Astrocyte (in vitro differentiated cells and primary cell): Measurements from ENCODE around the gene ATRNL1. TPM values are rescaled to one million over a fixed set of nuclear protein-coding genes. Genes with fewer than 3 reads are reported as not detected.
"Not testable (repeated sequence)": the region's sequence is repeated elsewhere in the genome, so short reads cannot be mapped to it uniquely, and the experiment has no call there.

Experiments used
- DNase-seq: peaks from one replicate; pipeline ENCODE4 v3.0.0-alpha.2; 2010; ENCODE audit warnings: low read depth
- FAIRE-seq: peaks from 2 replicates; lab custom pipeline; 2011; peaks lifted over from hg19 to GRCh38; lab: Jason Lieb, UNC
- H2AFZ ChIP-seq: 2 replicates; pipeline ENCODE4 v1.6.0; 2012; ENCODE audit warnings: low read depth, low read length, inconsistent platforms
- H3K27ac ChIP-seq: 2 replicates; pipeline ENCODE4 v1.5.1; 2011; ENCODE audit warnings: low read depth, low read length, inconsistent platforms
- H3K27me3 ChIP-seq: 2 replicates; pipeline ENCODE4 v1.6.0; 2011; ENCODE audit warnings: low read length, inconsistent platforms; ENCODE audit not compliant: insufficient read depth
- H3K36me3 ChIP-seq: 2 replicates; pipeline ENCODE4 v1.5.1; 2011; ENCODE audit warnings: low read length, inconsistent platforms; ENCODE audit not compliant: insufficient read depth
- H3K4me1 ChIP-seq: 2 replicates; pipeline ENCODE4 v1.5.1; 2011; ENCODE audit warnings: low read length, inconsistent platforms; ENCODE audit not compliant: insufficient read depth
- H3K4me2 ChIP-seq: 2 replicates; pipeline ENCODE4 v1.6.0; 2012; ENCODE audit warnings: low read length, inconsistent platforms
- H3K4me3 ChIP-seq: 2 replicates; pipeline ENCODE4 v1.5.1; 2011; ENCODE audit warnings: low read depth, mild to moderate bottlenecking, low read length, inconsistent platforms; ENCODE audit not compliant: insufficient read depth
- H3K79me2 ChIP-seq: 2 replicates; pipeline ENCODE4 v1.6.0; 2012; ENCODE audit warnings: mild to moderate bottlenecking, low read length, inconsistent platforms; ENCODE audit not compliant: insufficient read depth
- H3K9ac ChIP-seq: 2 replicates; pipeline ENCODE4 v1.6.0; 2012; ENCODE audit warnings: mild to moderate bottlenecking, low read length, inconsistent platforms
- H3K9me3 ChIP-seq: 2 replicates; pipeline ENCODE4 v1.5.1; 2012; ENCODE audit warnings: low read depth, mild to moderate bottlenecking, low read length, inconsistent platforms; ENCODE audit not compliant: insufficient read depth
- H4K20me1 ChIP-seq: 2 replicates; pipeline ENCODE4 v1.6.0; 2012; ENCODE audit warnings: low read length, inconsistent platforms; ENCODE audit not compliant: insufficient read depth
- H3K27ac Mint-ChIP-seq: one replicate; pipeline ENCODE4 v1.8.0; 2021; ENCODE audit warnings: mild to moderate bottlenecking, mixed read lengths; ENCODE audit not compliant: unreplicated experiment
- H3K27me3 Mint-ChIP-seq: one replicate; pipeline ENCODE4 v1.8.0; 2021; ENCODE audit warnings: low read depth, mixed read lengths; ENCODE audit not compliant: unreplicated experiment
- H3K36me3 Mint-ChIP-seq: one replicate; pipeline ENCODE4 v1.8.0; 2021; ENCODE audit warnings: low read depth, mixed read lengths; ENCODE audit not compliant: unreplicated experiment
- H3K4me1 Mint-ChIP-seq: one replicate; pipeline ENCODE4 v1.8.0; 2021; ENCODE audit warnings: low read depth, mixed read lengths; ENCODE audit not compliant: unreplicated experiment
- H3K4me3 Mint-ChIP-seq: one replicate; pipeline ENCODE4 v1.8.0; 2021; ENCODE audit warnings: mild to moderate bottlenecking, moderate library complexity, mixed read lengths; ENCODE audit not compliant: unreplicated experiment
- H3K9me3 Mint-ChIP-seq: one replicate; pipeline ENCODE4 v1.8.0; 2021; ENCODE audit warnings: mild to moderate bottlenecking, mixed read lengths; ENCODE audit not compliant: unreplicated experiment
- CTCF ChIP-seq: IDR thresholded peaks from 2 replicates; pipeline ENCODE4 v1.5.1; 2011; ENCODE audit warnings: low read depth, mild to moderate bottlenecking, inconsistent platforms, low read length, moderate library complexity; ENCODE audit not compliant: insufficient read depth
- EZH2 ChIP-seq: IDR thresholded peaks from 2 replicates; pipeline ENCODE4 v1.6.1; 2012; ENCODE audit warnings: mild to moderate bottlenecking, low read length, inconsistent platforms; ENCODE audit not compliant: insufficient read depth
- total RNA-seq: library from RNA; stranded (reverse); gene quantifications from 2 replicates; pipeline ENCODE4 v1.2.1, GENCODE V29; 2021

The ATRNL1 gene
- total RNA-seq, 1 donor from 2014 or later: 17.5 TPM

GRCh38 chr10:115355162-115355760 is 262.1 kb downstream of the ATRNL1 start:
- H3K4me1 Mint-ChIP-seq: no peaks in the 10 kb centered on the region
- Histone ChIP-seq H3K27ac (no peak overlapping the region), H3K4me2 (no peak overlapping the region), H3K9me3 (no peaks in the 10 kb centered on the region), H3K4me3 (no peak overlapping the region), H4K20me1 (no peaks in the 10 kb centered on the region), H3K4me1 (no peaks in the 10 kb centered on the region), H3K36me3 (no peaks in the 10 kb centered on the region), H3K79me2 (no peaks in the 10 kb centered on the region), H3K27me3 (no peaks in the 10 kb centered on the region), H2AFZ (no peak overlapping the region), H3K9ac (no peak overlapping the region)
- no peak overlapping the region for H3K27ac Mint-ChIP-seq
- no peak for FAIRE-seq
- DNase-seq: peak; percentile 41
- H3K36me3 Mint-ChIP-seq: no peaks in the 10 kb centered on the region
- no peak overlapping the region for H3K4me3 Mint-ChIP-seq
- no peaks in the 10 kb centered on the region for H3K27me3 Mint-ChIP-seq
- TF ChIP-seq EZH2: no peak
- peak; percentile 84 for TF ChIP-seq CTCF
- no peaks in the 10 kb centered on the region for H3K9me3 Mint-ChIP-seq

- H3K27ac Mint-ChIP-seq, H3K27me3 ChIP-seq, H3K27me3 Mint-ChIP-seq, H3K4me3 ChIP-seq, H3K4me1 ChIP-seq, H3K36me3 ChIP-seq, H3K9ac ChIP-seq, H3K4me3 Mint-ChIP-seq, H3K79me2 ChIP-seq, H2AFZ ChIP-seq, H3K4me1 Mint-ChIP-seq, H3K27ac ChIP-seq, H4K20me1 ChIP-seq, DNase-seq, H3K4me2 ChIP-seq, H3K36me3 Mint-ChIP-seq, H3K9me3 ChIP-seq, H3K9me3 Mint-ChIP-seq, FAIRE-seq: not testable (repeated sequence)
Measured at GRCh38 chr10:115367920-115368319, 274.8 kb downstream of the ATRNL1 start.

DNA sequence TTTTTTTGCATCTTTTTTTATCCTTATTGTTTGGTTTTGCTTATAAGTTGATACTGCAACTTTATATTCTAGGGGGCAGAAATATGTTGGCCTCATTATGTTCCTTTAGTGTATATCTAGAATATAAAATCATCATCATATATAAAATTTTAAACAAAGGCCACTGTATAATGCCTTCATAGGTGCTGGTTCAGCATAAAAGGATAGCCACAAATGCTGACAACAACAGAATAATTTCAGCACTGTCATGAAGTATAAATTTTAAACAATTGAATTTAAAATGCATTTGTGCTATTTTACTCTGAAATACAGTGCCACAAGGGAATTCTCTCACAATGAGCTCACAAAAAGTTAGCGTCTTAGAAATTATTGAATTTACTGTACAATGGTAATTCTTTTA is 285.9 kb downstream of the ATRNL1 start:
- Mint-ChIP-seq H3K4me1 (no peaks in the 10 kb centered on the region), H3K4me3 (no peak overlapping the region)
- H3K4me2 ChIP-seq: no peak overlapping the region

More for the DNA sequence above, 285.9 kb downstream of the ATRNL1 start:
- H3K9me3 ChIP-seq: no peaks in the 10 kb centered on the region
- no peaks in the 10 kb centered on the region for H3K36me3 Mint-ChIP-seq
- no peaks in the 10 kb centered on the region for H3K27me3 Mint-ChIP-seq
- FAIRE-seq (no peak), DNase-seq (no peak)
- H3K27ac ChIP-seq: no peak overlapping the region
- no peak for TF ChIP-seq EZH2
- no peak for TF ChIP-seq CTCF
- H2AFZ ChIP-seq: no peak overlapping the region
- H3K27ac Mint-ChIP-seq: no peak overlapping the region
- no peak overlapping the region for H3K9ac ChIP-seq
- no peaks in the 10 kb centered on the region for H3K79me2 ChIP-seq
- no peak overlapping the region for H3K4me3 ChIP-seq
- no peaks in the 10 kb centered on the region for H3K36me3 ChIP-seq
- no peaks in the 10 kb centered on the region for H3K4me1 ChIP-seq
- H3K9me3 Mint-ChIP-seq: no peaks in the 10 kb centered on the region
- no peaks in the 10 kb centered on the region for H3K27me3 ChIP-seq
- no peaks in the 10 kb centered on the region for H4K20me1 ChIP-seq
